ENCODE data around the gene LEKR1.

DNA sequence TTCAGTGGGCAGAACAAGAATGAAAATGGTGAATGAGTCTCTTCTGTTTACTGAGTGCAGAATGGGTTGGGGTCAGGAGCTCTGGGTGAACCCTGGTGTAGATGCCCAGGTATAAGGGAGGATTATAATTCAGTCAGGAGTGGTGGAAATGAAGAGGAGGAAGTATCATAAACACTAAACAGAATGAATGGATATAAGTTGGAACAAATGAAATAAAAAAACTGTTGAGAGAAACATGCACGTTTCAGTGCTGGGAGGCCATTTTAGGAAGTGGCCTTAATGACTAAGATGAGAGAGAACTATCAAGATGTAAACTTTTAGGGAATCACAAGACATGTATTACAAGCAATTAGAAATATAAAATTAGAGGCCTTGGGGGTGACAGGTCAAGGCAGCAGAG, 32.8 kb upstream of the LEKR1 start:
- no peak for TF ChIP-seq ZNF239 (tag by site-specific recombination; IDR thresholded peaks at IDR 0.05)
- no peak for TF ChIP-seq HOXA7 (CRISPR knock-in tag; IDR thresholded peaks at IDR 0.05; ENCODE audit: borderline replicate concordance)
- TF ChIP-seq CTCF (tag by site-specific recombination; IDR thresholded peaks at IDR 0.05), result no peak
- no peak for TF ChIP-seq ZNF837 (tag by site-specific recombination; IDR thresholded peaks at IDR 0.05)
- TF ChIP-seq ZNF121 (tag by site-specific recombination; IDR thresholded peaks at IDR 0.05), result no peak
- TF ChIP-seq YY1 (tag by site-specific recombination; IDR thresholded peaks at IDR 0.05), result no peak
- TF ChIP-seq ZNF664 (tag by site-specific recombination; IDR thresholded peaks at IDR 0.05), result no peak
